Left cardiac atrium (tissue), 4 donors: Measurements from ENCODE around the gene PROM1. TPM values are rescaled to one million over a fixed set of nuclear protein-coding genes. Genes with fewer than 3 reads are reported as not detected.
A peak's percentile ranks its signal among the peaks of the same experiment; 100 is the strongest.

Source experiments
- ATAC-seq, 2 donors: fragments of 200-7000 bp; cut with Tn5 transposase; one replicate each; pipeline ENCODE4 v1.9.1; 2020; ENCODE audit warnings: mild to moderate bottlenecking in 2 of 2, moderate library complexity in 2 of 2
- DNase-seq: peaks from one replicate; pipeline ENCODE4 v3.0.0-alpha.2; 2020
- intact Hi-C, 2 donors: fragments of 100-400 bp; cut with DNase I; formaldehyde crosslinking; loops; one replicate each; pipeline versions ENCODE4 v1.14.1 to v1.15.1; 2022 to 2023
- total RNA-seq, 2 donors: library from RNA; stranded (reverse); fragmentation: NEBNext Ultra II Directional; extraction: Animal tissue kit (Norgen Biotek cat#: 25700); gene quantifications; one replicate each; pipeline ENCODE4 v1.2.1, GENCODE V29; 2021
- donor health status: DM: no; HTN: yes; CAD: no.
- donor health status: DM: no; HTN: yes; CAD: no; lungs with severe emphysema.
- donor health status: DM: yes; HTN: yes; CAD: no.
- donor health status: Dilated cardiomyopathy.

Gene PROM1
- total RNA-seq, 2 donors from 2014 or later, result 5.5 to 5.8 TPM

GRCh38 chr4:15935504-15936402 lies 148.1 kb downstream of the PROM1 start:
- peak in 1 of 2 donors; percentile 47 for ATAC-seq
- intact Hi-C loops, result no loop called here

GRCh38 chr4:15934259-15934658 lies 149.6 kb downstream of the PROM1 start:
- DNase-seq, result no peak
- intact Hi-C loops, result no loop called here
- no peak for ATAC-seq

More at GRCh38 chr4:15935504-15936402, 148.1 kb downstream of the PROM1 start:
- no peak for DNase-seq

GRCh38 chr4:15931451-15932210 lies 152.2 kb downstream of the PROM1 start:
- no peak for DNase-seq
- intact Hi-C loops, result no loop called here
- ATAC-seq, result no peak

GRCh38 chr4:15930314-15930713 lies 153.5 kb downstream of the PROM1 start:
- intact Hi-C loops, result no loop called here
- DNase-seq, result no peak
- ATAC-seq, result peak; percentile 77 to 87

- DNase-seq (no peak), ATAC-seq (no peak)
- intact Hi-C loops, result no loop called here
Measured at GRCh38 chr4:15929540-15929939, 154.3 kb downstream of the PROM1 start.

- ATAC-seq, result peak in 1 of 2 donors; percentile 51
- no peak for DNase-seq
- intact Hi-C loops, result no loop called here
Measured at GRCh38 chr4:15928883-15929282, 154.9 kb downstream of the PROM1 start.

GRCh38 chr4:15926486-15926885 lies 157.3 kb downstream of the PROM1 start:
- intact Hi-C loops, result no loop called here
- ATAC-seq, result peak; percentile 33 to 55
- DNase-seq, result no peak

- intact Hi-C loops, result no loop called here
- no peak for DNase-seq
- ATAC-seq, result no peak
Measured at GRCh38 chr4:15925830-15926229, 158.0 kb downstream of the PROM1 start.

- ATAC-seq (no peak), DNase-seq (no peak)
- intact Hi-C loops, result no loop called here
Measured at GRCh38 chr4:15921592-15921932, 162.3 kb downstream of the PROM1 start.

GRCh38 chr4:15920723-15921591 lies 162.9 kb downstream of the PROM1 start:
- intact Hi-C loops, result no loop called here
- peak; percentile 78 to 96 for ATAC-seq
- peak; percentile 90 for DNase-seq

- DNase-seq (no peak), ATAC-seq (peak; percentile 12 to 60)
- intact Hi-C loops, result no loop called here
Measured at GRCh38 chr4:15918484-15919129, 165.2 kb downstream of the PROM1 start.

Other genes with a start within 250 kb of the PROM1 start
- gene FGFBP1, start 145.3 kb downstream of the PROM1 start, total RNA-seq, result not detected
- 10 to 100 TPM in 1 of 2 donors, 1 to 10 TPM in 1; 4.4 to 18.5 TPM for gene FGFBP2, start 120.8 kb downstream of the PROM1 start, total RNA-seq
- 10 to 100 TPM; 35.9 to 39.9 TPM for gene TAPT1, start 142.4 kb upstream of the PROM1 start, total RNA-seq